NOMO-1 treated with dmso at 0.1 percent for 144 hours (cell line): ENCODE data around the gene TMEM60.

Source experiments
- DNase-seq: peaks from one replicate; lab custom pipeline; 2025; ENCODE audit not compliant: unreplicated experiment; lab: John Stamatoyannopoulos, UW

Gene TMEM60

GRCh38 chr7:77782383-77782782, 15.9 kb downstream of the TMEM60 start:
- DNase-seq = no peak

GRCh38 chr7:77778535-77778934, 19.7 kb downstream of the TMEM60 start:
- DNase-seq = no peak

GRCh38 chr7:77771901-77772300, 26.3 kb downstream of the TMEM60 start:
- DNase-seq = no peak

GRCh38 chr7:77770316-77770715, 27.9 kb downstream of the TMEM60 start:
- no peak for DNase-seq

GRCh38 chr7:77766801-77767605, 31.2 kb downstream of the TMEM60 start:
- DNase-seq = no peak

GRCh38 chr7:77765906-77766800, 32.1 kb downstream of the TMEM60 start:
- DNase-seq = no peak

- no peak for DNase-seq
Measured at GRCh38 chr7:77765481-77765880, 32.8 kb downstream of the TMEM60 start.

- no peak for DNase-seq
Measured at GRCh38 chr7:77760809-77761453, 37.3 kb downstream of the TMEM60 start.

- peak; percentile 55 for DNase-seq
Measured at GRCh38 chr7:77759294-77759889, 38.8 kb downstream of the TMEM60 start.

- DNase-seq = no peak
Measured at GRCh38 chr7:77757589-77757988, 40.6 kb downstream of the TMEM60 start.

- no peak for DNase-seq
Measured at GRCh38 chr7:77753173-77753572, 45.1 kb downstream of the TMEM60 start.

GRCh38 chr7:77752016-77752415, 46.2 kb downstream of the TMEM60 start:
- peak; percentile 97 for DNase-seq

GRCh38 chr7:77747718-77748117, 50.5 kb downstream of the TMEM60 start:
- no peak for DNase-seq

- DNase-seq = no peak
Measured at GRCh38 chr7:77747178-77747577, 51.1 kb downstream of the TMEM60 start.

GRCh38 chr7:77746824-77747165, 51.4 kb downstream of the TMEM60 start:
- DNase-seq = no peak

- no peak for DNase-seq
Measured at GRCh38 chr7:77746164-77746823, 51.9 kb downstream of the TMEM60 start.

- no peak for DNase-seq
Measured at GRCh38 chr7:77745746-77746145, 52.5 kb downstream of the TMEM60 start.
